ENCODE data around the gene HHIPL1. TPM values are rescaled to one million over a fixed set of nuclear protein-coding genes. Genes with fewer than 3 reads are reported as not detected.

Gene HHIPL1
- total RNA-seq, 1 experiment from 2014 or later: 0.06 TPM

DNA sequence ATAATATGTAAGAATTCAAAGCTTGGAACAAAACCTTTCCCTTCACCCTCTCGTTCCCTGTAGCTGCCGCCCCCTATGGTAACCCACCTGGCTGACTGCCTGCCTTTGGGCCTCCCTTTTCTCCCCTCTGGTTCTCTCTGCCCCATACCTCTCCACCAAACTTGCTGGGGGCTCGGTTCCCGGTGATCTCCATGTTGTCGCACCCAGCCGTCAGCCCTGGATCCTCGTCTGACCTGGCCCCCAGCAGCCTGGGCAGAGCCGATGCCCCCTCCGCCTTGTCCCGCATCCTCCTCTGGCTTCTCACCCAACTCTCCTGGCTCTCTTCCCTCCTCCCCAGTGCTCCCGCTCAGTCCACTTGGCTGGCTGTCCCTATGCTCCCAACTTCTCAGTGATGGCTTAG is 43.7 kb downstream of the HHIPL1 start:
- CTCF ChIA-PET: interaction anchor here (0.6 to 1.2 kb wide), 2 partner anchors 12 to 1093 kb away, joined by 3 to 4 read pairs; no protein-coding TSS in a partner anchor
- no peak for DNase-seq (ENCODE audit: low spot score)
- H3K4me1 ChIP-seq (ENCODE audit: insufficient read depth, low read length, poor library complexity, severe bottlenecking): no peaks in the 10 kb centered on the region
- intact Hi-C loops (cut with micrococcal nuclease; ENCODE audit: unreplicated experiment): no loop called here
- H3K36me3 ChIP-seq (ENCODE audit: insufficient read depth, low read length, poor library complexity, severe bottlenecking): no peaks in the 10 kb centered on the region
- TF ChIP-seq, protein P1, sequence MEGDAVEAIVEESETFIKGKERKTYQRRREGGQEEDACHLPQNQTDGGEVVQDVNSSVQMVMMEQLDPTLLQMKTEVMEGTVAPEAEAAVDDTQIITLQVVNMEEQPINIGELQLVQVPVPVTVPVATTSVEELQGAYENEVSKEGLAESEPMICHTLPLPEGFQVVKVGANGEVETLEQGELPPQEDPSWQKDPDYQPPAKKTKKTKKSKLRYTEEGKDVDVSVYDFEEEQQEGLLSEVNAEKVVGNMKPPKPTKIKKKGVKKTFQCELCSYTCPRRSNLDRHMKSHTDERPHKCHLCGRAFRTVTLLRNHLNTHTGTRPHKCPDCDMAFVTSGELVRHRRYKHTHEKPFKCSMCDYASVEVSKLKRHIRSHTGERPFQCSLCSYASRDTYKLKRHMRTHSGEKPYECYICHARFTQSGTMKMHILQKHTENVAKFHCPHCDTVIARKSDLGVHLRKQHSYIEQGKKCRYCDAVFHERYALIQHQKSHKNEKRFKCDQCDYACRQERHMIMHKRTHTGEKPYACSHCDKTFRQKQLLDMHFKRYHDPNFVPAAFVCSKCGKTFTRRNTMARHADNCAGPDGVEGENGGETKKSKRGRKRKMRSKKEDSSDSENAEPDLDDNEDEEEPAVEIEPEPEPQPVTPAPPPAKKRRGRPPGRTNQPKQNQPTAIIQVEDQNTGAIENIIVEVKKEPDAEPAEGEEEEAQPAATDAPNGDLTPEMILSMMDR (conservative IDR thresholded peaks at IDR 0.05; ENCODE audit: low read depth, low read length): no peak
- TF ChIP-seq EZH2 (IDR thresholded peaks at IDR 0.05; ENCODE audit: borderline replicate concordance, low read depth, low read length, poor library complexity, severe bottlenecking): no peak
- POLR2A ChIA-PET (ENCODE audit: low non-redundant PET): no interaction called here
- no peak overlapping the region for H3K4me3 ChIP-seq (ENCODE audit: low read depth, low read length, poor library complexity, severe bottlenecking)
- peaks cover 5% of the 10 kb centered on the region for H3K27me3 ChIP-seq (replicated peaks; ENCODE audit: insufficient read depth, low read depth, low read length, poor library complexity)
- BruUV-seq (replicated peaks): no TSS peak
- no peak overlapping the region for H3K27ac ChIP-seq (ENCODE audit: low read depth, low read length, poor library complexity, severe bottlenecking)
- H3K9me3 ChIP-seq (ENCODE audit: low read depth, low read length, poor library complexity, severe bottlenecking): no peaks in the 10 kb centered on the region

DNA sequence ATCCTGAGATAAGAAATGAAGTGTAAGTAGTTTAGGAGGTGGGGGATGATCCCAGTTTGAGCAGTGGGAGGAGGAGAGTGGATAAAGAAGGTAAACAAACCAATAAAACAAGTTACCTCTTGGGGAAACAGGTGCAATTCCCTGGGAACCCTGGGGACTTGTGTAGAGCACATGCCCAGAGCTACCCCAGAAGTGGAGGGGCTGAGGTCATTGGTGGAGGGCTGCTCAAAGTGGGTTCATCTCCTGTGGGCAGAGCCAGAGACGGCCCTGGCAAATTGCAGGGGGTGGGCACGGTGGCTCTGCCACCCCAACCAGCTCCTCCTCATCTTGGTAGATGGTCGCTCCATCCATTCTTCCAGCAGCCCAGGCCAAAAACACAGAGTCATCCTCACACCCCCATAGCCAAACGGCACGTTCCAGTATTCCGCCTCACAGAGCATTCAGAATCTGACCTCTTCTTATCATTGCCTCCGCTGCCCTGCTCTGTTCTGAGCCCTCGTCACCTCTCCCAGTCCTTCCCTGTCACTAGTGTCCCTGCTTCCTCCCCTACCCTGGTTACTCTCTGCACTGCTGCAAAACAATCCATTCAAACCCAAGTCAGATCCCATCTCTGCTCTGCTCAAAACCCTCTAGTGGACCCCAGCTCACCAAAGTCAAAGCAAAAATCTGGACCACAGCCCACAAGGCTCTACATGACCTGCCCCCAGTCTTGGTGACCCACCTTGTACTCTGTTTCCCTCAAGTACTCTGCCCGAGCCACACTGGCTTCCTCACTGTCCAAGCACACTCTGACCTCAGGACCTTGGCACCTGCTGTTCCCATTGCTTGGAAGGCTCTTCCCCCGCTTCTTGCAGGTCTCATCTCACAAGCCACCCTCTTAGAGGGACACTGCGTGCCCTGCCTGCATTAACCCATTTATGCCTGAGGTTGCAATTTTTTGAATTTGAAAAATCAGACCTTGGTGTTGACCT is 44.6 kb downstream of the HHIPL1 start:
- H3K9me3 ChIP-seq (ENCODE audit: low read depth, low read length, poor library complexity, severe bottlenecking): no peaks in the 10 kb centered on the region
- H3K36me3 ChIP-seq (ENCODE audit: insufficient read depth, low read length, poor library complexity, severe bottlenecking): no peaks in the 10 kb centered on the region
- H3K27me3 ChIP-seq (replicated peaks; ENCODE audit: insufficient read depth, low read depth, low read length, poor library complexity): peaks cover 5% of the 10 kb centered on the region
- ChIA-PET CTCF (no interaction called here), POLR2A (ENCODE audit: low non-redundant PET) (no interaction called here)
- BruUV-seq (replicated peaks): no TSS peak
- H3K27ac ChIP-seq (ENCODE audit: low read depth, low read length, poor library complexity, severe bottlenecking): no peak overlapping the region
- H3K4me3 ChIP-seq (ENCODE audit: low read depth, low read length, poor library complexity, severe bottlenecking): no peak overlapping the region
- no peak for DNase-seq (ENCODE audit: low spot score)
- no peaks in the 10 kb centered on the region for H3K4me1 ChIP-seq (ENCODE audit: insufficient read depth, low read length, poor library complexity, severe bottlenecking)
- intact Hi-C loops (cut with micrococcal nuclease; ENCODE audit: unreplicated experiment): no loop called here
- TF ChIP-seq EZH2 (IDR thresholded peaks at IDR 0.05; ENCODE audit: borderline replicate concordance, low read depth, low read length, poor library complexity, severe bottlenecking): no peak

DNA sequence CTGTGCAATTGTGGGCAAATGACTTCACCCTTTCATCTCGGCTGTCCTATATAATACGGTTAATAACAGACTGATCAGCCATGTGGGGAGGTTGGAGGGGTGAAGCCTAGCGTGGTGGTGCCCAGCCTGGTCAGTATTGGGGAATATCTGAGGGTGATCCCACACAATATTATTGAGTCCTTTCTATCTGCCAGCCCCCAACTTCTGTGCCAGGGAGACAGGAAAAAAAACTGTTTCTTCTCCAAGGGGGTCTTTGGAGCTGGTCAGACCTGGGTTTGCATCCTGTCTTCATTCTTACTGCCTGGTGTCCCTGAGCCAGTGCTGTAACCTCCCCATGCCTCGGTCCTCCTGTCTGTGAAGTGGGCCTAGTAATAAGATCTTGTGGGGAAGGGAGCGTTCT is 45.7 kb downstream of the HHIPL1 start:
- no peak overlapping the region for H3K4me3 ChIP-seq (ENCODE audit: low read depth, low read length, poor library complexity, severe bottlenecking)
- no peaks in the 10 kb centered on the region for H3K9me3 ChIP-seq (ENCODE audit: low read depth, low read length, poor library complexity, severe bottlenecking)
- no TSS peak for BruUV-seq (replicated peaks)
- TF ChIP-seq, protein P1 (conservative IDR thresholded peaks at IDR 0.05; ENCODE audit: low read depth, low read length): no peak
- TF ChIP-seq EZH2 (IDR thresholded peaks at IDR 0.05; ENCODE audit: borderline replicate concordance, low read depth, low read length, poor library complexity, severe bottlenecking): no peak
- peaks cover 5% of the 10 kb centered on the region for H3K27me3 ChIP-seq (replicated peaks; ENCODE audit: insufficient read depth, low read depth, low read length, poor library complexity)
- H3K4me1 ChIP-seq (ENCODE audit: insufficient read depth, low read length, poor library complexity, severe bottlenecking): no peaks in the 10 kb centered on the region
- no peak for DNase-seq (ENCODE audit: low spot score)
- CTCF ChIA-PET: no interaction called here
- intact Hi-C loops (cut with micrococcal nuclease; ENCODE audit: unreplicated experiment): no loop called here
- POLR2A ChIA-PET (ENCODE audit: low non-redundant PET): no interaction called here
- H3K36me3 ChIP-seq (ENCODE audit: insufficient read depth, low read length, poor library complexity, severe bottlenecking): no peaks in the 10 kb centered on the region
- no peak overlapping the region for H3K27ac ChIP-seq (ENCODE audit: low read depth, low read length, poor library complexity, severe bottlenecking)

All from A673 (cell line).